Brain microvascular endothelial cell (primary cell): ENCODE data around the gene ENTREP3.

Source experiments
- DNase-seq: peaks from one replicate; pipeline ENCODE4 v3.0.0-alpha.2; 2020
- H3K27ac ChIP-seq: fragments of 250-450 bp; sonication (Bioruptor Pico); 2 replicates; pipeline ENCODE4 v1.5.1; 2020; ENCODE audit warnings: mild to moderate bottlenecking, moderate library complexity
- H3K27me3 ChIP-seq: fragments of 250-450 bp; sonication (Bioruptor Pico); replicated peaks from 2 replicates; pipeline ENCODE4 v1.5.1; 2020; ENCODE audit warnings: mild to moderate bottlenecking
- H3K36me3 ChIP-seq: fragments of 250-450 bp; sonication (Bioruptor Pico); replicated peaks from 2 replicates; pipeline ENCODE4 v1.5.1; 2020; ENCODE audit warnings: mild to moderate bottlenecking
- H3K4me3 ChIP-seq: 2 replicates; pipeline ENCODE4 v1.5.1; 2011; ENCODE audit warnings: low read depth, mild to moderate bottlenecking, control low read depth, low read length, moderate library complexity
- CTCF ChIP-seq: IDR thresholded peaks from 2 replicates; pipeline ENCODE4 v1.5.1; 2011; ENCODE audit warnings: low read depth, mild to moderate bottlenecking, moderate library complexity, low read length, control low read depth, inconsistent platforms; ENCODE audit errors: missing control alignments
- in situ Hi-C: cut with HindIII; loops from 2 replicates; pipeline ENCODE4 v1.10.0; 2017; ENCODE audit warnings: low sequenced_read_pairs, low pct_ligation_motif_present

ENTREP3 gene

GRCh38 chr1:155208541-155209311, 46.6 kb downstream of the ENTREP3 start, which contains the start of gene MTX1:
TSS of gene MTX1 (plus strand) at chr1:155208695. CDS start at chr1:155208805, 110 bp downstream.
- TF ChIP-seq CTCF, result no peak
- H3K36me3 ChIP-seq, result peaks cover 6% of the 10 kb centered on the region
- peak within 1 kb of the TSS; percentile 98 for H3K4me3 ChIP-seq
- in situ Hi-C loops, result no loop called here
- peak; percentile 89 for DNase-seq
- no peaks in the 10 kb centered on the region for H3K27me3 ChIP-seq
- peak within 1 kb of the TSS; percentile 100 for H3K27ac ChIP-seq

- DNase-seq, result peak; percentile 27
- no peak for TF ChIP-seq CTCF
Observed at GRCh38 chr1:155207806-155208540, 47.3 kb downstream of the ENTREP3 start, which contains the start of gene THBS3. TSS of gene THBS3 (minus strand) at chr1:155207897. CDS start at chr1:155207876, 21 bp downstream.

GRCh38 chr1:155206891-155207805, 48.1 kb downstream of the ENTREP3 start:
- TF ChIP-seq CTCF, result peak; percentile 94
- Histone ChIP-seq H3K36me3 (peaks cover 6% of the 10 kb centered on the region), H3K27ac (peak overlapping the region; percentile 100), H3K27me3 (no peaks in the 10 kb centered on the region), H3K4me3 (peak overlapping the region; percentile 98)
- in situ Hi-C loops, result no loop called here
- peak; percentile 85 for DNase-seq

More at GRCh38 chr1:155207806-155208540, 47.3 kb downstream of the ENTREP3 start, which contains the start of gene THBS3:
- Histone ChIP-seq H3K4me3 (peak within 1 kb of the TSS; percentile 98), H3K27me3 (no peaks in the 10 kb centered on the region), H3K36me3 (peaks cover 6% of the 10 kb centered on the region), H3K27ac (peak within 1 kb of the TSS; percentile 100)
- in situ Hi-C loops, result no loop called here

- Histone ChIP-seq H3K36me3 (peaks cover 6% of the 10 kb centered on the region), H3K27me3 (no peaks in the 10 kb centered on the region), H3K27ac (no peak overlapping the region), H3K4me3 (no peak overlapping the region)
- TF ChIP-seq CTCF, result no peak
- DNase-seq, result no peak
- in situ Hi-C loops, result no loop called here
Observed at GRCh38 chr1:155205969-155206593, 49.2 kb downstream of the ENTREP3 start.

GRCh38 chr1:155205035-155205434, 50.2 kb downstream of the ENTREP3 start:
- Histone ChIP-seq H3K27me3 (no peaks in the 10 kb centered on the region), H3K4me3 (no peak overlapping the region), H3K27ac (no peak overlapping the region), H3K36me3 (no peaks in the 10 kb centered on the region)
- in situ Hi-C loops, result no loop called here
- TF ChIP-seq CTCF, result no peak
- no peak for DNase-seq
